Measurements from ENCODE around the gene DUSP5.

The DUSP5 gene
- total RNA-seq: 4.8 to 264 (median 138) reads per million in 9 experiments

- Mint-ChIP-seq H3K4me3 (peak within 1 kb of the TSS; percentile 86 to 94), H3K36me3 (ENCODE audit: insufficient read depth) (peaks cover 44% of the 10 kb centered on the region), H3K27ac (peak within 1 kb of the TSS; percentile 95 to 96), H3K4me1 (ENCODE audit: low read depth in 2 of 2) (peaks cover 55 to 61% of the 10 kb centered on the region in 2 donors), H3K9me3 (no peaks in the 10 kb centered on the region), H3K27me3 (no peaks in the 10 kb centered on the region)
- DNase-seq (peak; percentile 94 to 98 (median 97)), ATAC-seq (replicated peaks) (peak; percentile 81)
Observed at GRCh38 chr10:110497438-110498086, at the start of gene DUSP5. Gene DUSP5, plus strand, starts transcription at chr10:110497907. Its CDS starts 215 bp downstream, at chr10:110498122.

- Mint-ChIP-seq H3K27ac (no peak overlapping the region), H3K36me3 (ENCODE audit: insufficient read depth) (no peaks in the 10 kb centered on the region), H3K27me3 (peaks cover 0 to 7% of the 10 kb centered on the region in 2 donors), H3K9me3 (no peaks in the 10 kb centered on the region), H3K4me3 (no peak overlapping the region), H3K4me1 (ENCODE audit: low read depth in 2 of 2) (peaks cover 0 to 3% of the 10 kb centered on the region in 2 donors)
- DNase-seq (no peak), ATAC-seq (replicated peaks) (peak; percentile 56)
Observed at GRCh38 chr10:110448682-110449418, 48.9 kb upstream of the DUSP5 start.

DNA sequence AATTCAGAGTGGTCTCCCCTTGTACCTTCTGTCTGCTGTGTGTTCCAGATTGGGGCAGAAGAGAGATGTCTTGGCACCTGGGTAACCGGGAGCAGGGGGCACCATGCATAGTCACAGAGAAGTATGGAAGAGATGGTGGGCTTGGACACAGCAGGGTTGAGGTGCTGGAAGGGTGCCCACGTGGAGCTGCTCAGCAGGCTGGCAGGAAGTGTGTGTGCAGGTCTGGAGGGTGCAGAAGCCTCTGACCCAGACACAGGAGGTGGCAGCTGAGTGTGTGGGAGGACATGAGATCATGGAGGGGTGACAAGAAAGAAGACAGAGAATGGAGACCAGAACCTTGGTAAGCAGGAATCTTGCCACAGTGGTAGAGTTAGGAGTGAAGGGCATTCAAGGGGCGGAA, 42.3 kb upstream of the DUSP5 start:
- Mint-ChIP-seq H3K9me3 (no peaks in the 10 kb centered on the region), H3K4me1 (ENCODE audit: low read depth in 2 of 2) (peaks cover 38 to 41% of the 10 kb centered on the region in 2 donors), H3K4me3 (peak overlapping the region; percentile 15 to 38), H3K36me3 (ENCODE audit: insufficient read depth) (peaks cover 6% of the 10 kb centered on the region), H3K27ac (peak overlapping the region; percentile 11 to 15), H3K27me3 (peaks cover 0 to 6% of the 10 kb centered on the region in 2 donors)
- peak; percentile 47 for ATAC-seq (replicated peaks)
- DNase-seq: no peak

GRCh38 chr10:110456046-110456445, 41.7 kb upstream of the DUSP5 start:
- ATAC-seq (replicated peaks): no peak
- no peak overlapping the region for H3K4me3 Mint-ChIP-seq

GRCh38 chr10:110456523-110457091, 41.1 kb upstream of the DUSP5 start:
- DNase-seq (no peak), ATAC-seq (replicated peaks) (no peak)
- Mint-ChIP-seq H3K36me3 (ENCODE audit: insufficient read depth) (peaks cover 6% of the 10 kb centered on the region), H3K4me1 (ENCODE audit: low read depth in 2 of 2) (peaks cover 43 to 48% of the 10 kb centered on the region in 2 donors), H3K27me3 (no peaks in the 10 kb centered on the region), H3K27ac (peak overlapping the region in 1 of 2 donors; percentile 11), H3K9me3 (no peaks in the 10 kb centered on the region), H3K4me3 (no peak overlapping the region)

More at GRCh38 chr10:110456046-110456445, 41.7 kb upstream of the DUSP5 start:
- Mint-ChIP-seq H3K9me3 (no peaks in the 10 kb centered on the region), H3K27ac (peak overlapping the region; percentile 11 to 15), H3K36me3 (ENCODE audit: insufficient read depth) (peaks cover 6% of the 10 kb centered on the region), H3K4me1 (ENCODE audit: low read depth in 2 of 2) (peaks cover 43 to 47% of the 10 kb centered on the region in 2 donors), H3K27me3 (no peaks in the 10 kb centered on the region)
- DNase-seq: no peak

DNA sequence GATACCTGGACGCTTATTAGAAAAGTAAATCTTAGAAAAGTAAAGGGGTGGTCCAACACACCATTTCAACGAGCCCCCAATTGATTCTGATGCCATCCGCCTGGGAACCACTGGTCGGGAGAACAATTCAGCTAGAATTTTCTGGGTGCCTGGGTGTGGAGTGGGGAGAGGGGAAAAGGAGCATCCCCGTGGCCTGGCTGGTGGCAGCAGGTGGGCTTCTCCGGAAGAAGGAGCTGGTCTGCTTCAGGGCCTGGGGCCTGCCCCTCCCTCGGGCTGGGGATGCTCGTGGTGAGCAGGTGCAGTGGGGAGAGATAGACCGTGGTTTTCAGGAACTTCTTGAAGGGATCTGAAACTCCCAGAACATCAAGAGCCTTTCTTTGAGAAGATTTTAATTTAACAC, 39.9 kb upstream of the DUSP5 start:
- H3K4me1 Mint-ChIP-seq (ENCODE audit: low read depth in 2 of 2): peaks cover 43 to 51% of the 10 kb centered on the region in 2 donors
- no peaks in the 10 kb centered on the region for H3K9me3 Mint-ChIP-seq
- peak overlapping the region; percentile 59 to 88 for H3K27ac Mint-ChIP-seq
- H3K27me3 Mint-ChIP-seq: no peaks in the 10 kb centered on the region
- no peak for ATAC-seq (replicated peaks)
- H3K4me3 Mint-ChIP-seq: no peak overlapping the region
- no peak for DNase-seq
- H3K36me3 Mint-ChIP-seq (ENCODE audit: insufficient read depth): peaks cover 6% of the 10 kb centered on the region

- peak; percentile 33 for ATAC-seq (replicated peaks)
- peak overlapping the region; percentile 28 to 49 for H3K4me3 Mint-ChIP-seq
- H3K27me3 Mint-ChIP-seq: no peaks in the 10 kb centered on the region
- H3K27ac Mint-ChIP-seq: peak overlapping the region; percentile 59 to 88
- peaks cover 43 to 51% of the 10 kb centered on the region in 2 donors for H3K4me1 Mint-ChIP-seq (ENCODE audit: low read depth in 2 of 2)
- H3K9me3 Mint-ChIP-seq: no peaks in the 10 kb centered on the region
- DNase-seq: no peak
- H3K36me3 Mint-ChIP-seq (ENCODE audit: insufficient read depth): peaks cover 6% of the 10 kb centered on the region
Observed at GRCh38 chr10:110458266-110458920, 39.3 kb upstream of the DUSP5 start.

- Mint-ChIP-seq H3K27me3 (no peaks in the 10 kb centered on the region), H3K4me3 (peak overlapping the region; percentile 9 to 61), H3K4me1 (ENCODE audit: low read depth in 2 of 2) (peaks cover 43 to 51% of the 10 kb centered on the region in 2 donors), H3K9me3 (no peaks in the 10 kb centered on the region), H3K27ac (peak overlapping the region; percentile 83 to 88), H3K36me3 (ENCODE audit: insufficient read depth) (peaks cover 6% of the 10 kb centered on the region)
- ATAC-seq (replicated peaks) (no peak), DNase-seq (no peak)
Observed at GRCh38 chr10:110459600-110459999, 38.1 kb upstream of the DUSP5 start.

- no peaks in the 10 kb centered on the region for H3K9me3 Mint-ChIP-seq
- peaks cover 38 to 46% of the 10 kb centered on the region in 2 donors for H3K4me1 Mint-ChIP-seq (ENCODE audit: low read depth in 2 of 2)
- H3K27ac Mint-ChIP-seq: peak overlapping the region; percentile 56 to 83
- H3K36me3 Mint-ChIP-seq (ENCODE audit: insufficient read depth): peaks cover 6% of the 10 kb centered on the region
- DNase-seq (peak; percentile 19 to 48 (median 40)), ATAC-seq (replicated peaks) (peak; percentile 83)
- H3K4me3 Mint-ChIP-seq: peak overlapping the region; percentile 9 to 48
- H3K27me3 Mint-ChIP-seq: no peaks in the 10 kb centered on the region
Observed at GRCh38 chr10:110460111-110460809, 37.4 kb upstream of the DUSP5 start.

GRCh38 chr10:110461088-110461487, 36.6 kb upstream of the DUSP5 start:
- no peaks in the 10 kb centered on the region for H3K27me3 Mint-ChIP-seq
- DNase-seq (no peak), ATAC-seq (replicated peaks) (peak; percentile 30)
- peak overlapping the region; percentile 56 to 83 for H3K27ac Mint-ChIP-seq
- H3K36me3 Mint-ChIP-seq (ENCODE audit: insufficient read depth): peaks cover 6% of the 10 kb centered on the region
- H3K9me3 Mint-ChIP-seq: no peaks in the 10 kb centered on the region
- H3K4me3 Mint-ChIP-seq: peak overlapping the region; percentile 9 to 48
- peaks cover 30 to 39% of the 10 kb centered on the region in 2 donors for H3K4me1 Mint-ChIP-seq (ENCODE audit: low read depth in 2 of 2)

- Mint-ChIP-seq H3K4me3 (peak overlapping the region in 1 of 2 donors; percentile 33), H3K4me1 (ENCODE audit: low read depth in 2 of 2) (peaks cover 30 to 39% of the 10 kb centered on the region in 2 donors), H3K36me3 (ENCODE audit: insufficient read depth) (peaks cover 6% of the 10 kb centered on the region), H3K27ac (no peak overlapping the region), H3K27me3 (no peaks in the 10 kb centered on the region), H3K9me3 (no peaks in the 10 kb centered on the region)
- no peak for ATAC-seq (replicated peaks)
- no peak for DNase-seq
Observed at GRCh38 chr10:110461530-110461929, 36.2 kb upstream of the DUSP5 start.

- ATAC-seq (replicated peaks) (no peak), DNase-seq (no peak)
- Mint-ChIP-seq H3K27me3 (no peaks in the 10 kb centered on the region), H3K4me1 (ENCODE audit: low read depth in 2 of 2) (peaks cover 30 to 36% of the 10 kb centered on the region in 2 donors), H3K27ac (peak overlapping the region in 1 of 2 donors; percentile 42), H3K9me3 (no peaks in the 10 kb centered on the region), H3K4me3 (no peak overlapping the region), H3K36me3 (ENCODE audit: insufficient read depth) (peaks cover 9% of the 10 kb centered on the region)
Observed at GRCh38 chr10:110462166-110463095, 35.3 kb upstream of the DUSP5 start.

Data from effector memory CD8-positive, alpha-beta T cell (primary cell).